ENCODE data around the gene TMEM119.

DNA sequence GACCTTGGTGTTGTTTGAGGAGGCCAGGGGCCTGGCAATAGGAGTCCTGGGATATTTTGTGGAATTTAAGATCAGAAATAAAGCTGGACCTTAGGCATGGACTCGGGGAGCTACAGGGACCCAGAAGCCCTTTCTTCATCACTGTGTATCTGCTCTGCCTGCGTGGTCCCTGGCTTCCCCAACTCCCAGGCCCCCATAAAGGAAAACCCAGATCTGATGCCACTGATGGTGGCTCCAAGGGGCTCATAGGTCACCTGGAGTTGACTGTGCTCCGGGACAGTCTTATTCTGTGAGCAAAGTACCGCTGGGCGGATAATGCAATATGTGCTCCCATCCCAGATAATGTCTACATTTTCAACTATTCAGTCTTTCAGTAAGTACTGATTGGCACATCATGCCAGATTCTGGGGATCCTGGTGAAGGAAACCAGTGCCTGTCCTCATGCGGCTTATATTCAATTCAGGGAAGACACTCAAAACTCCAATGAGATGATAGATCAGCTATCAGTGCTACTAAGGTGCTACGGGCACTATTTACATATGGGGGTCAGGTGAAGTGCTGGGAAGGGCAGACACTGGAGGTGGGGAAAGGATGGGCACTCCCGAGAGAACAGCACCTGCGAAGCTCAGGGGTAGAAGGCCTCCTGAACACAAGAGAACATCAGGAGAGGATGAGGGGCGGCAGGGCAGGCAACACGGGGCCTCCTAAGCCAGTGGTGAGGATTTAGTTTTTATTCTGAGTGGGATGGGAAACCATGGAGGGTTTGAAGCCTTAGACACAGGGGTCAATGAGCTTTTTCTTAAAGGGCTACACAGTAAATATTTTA lies 41.3 kb upstream of the TMEM119 start:
- TF ChIP-seq, protein P1, sequence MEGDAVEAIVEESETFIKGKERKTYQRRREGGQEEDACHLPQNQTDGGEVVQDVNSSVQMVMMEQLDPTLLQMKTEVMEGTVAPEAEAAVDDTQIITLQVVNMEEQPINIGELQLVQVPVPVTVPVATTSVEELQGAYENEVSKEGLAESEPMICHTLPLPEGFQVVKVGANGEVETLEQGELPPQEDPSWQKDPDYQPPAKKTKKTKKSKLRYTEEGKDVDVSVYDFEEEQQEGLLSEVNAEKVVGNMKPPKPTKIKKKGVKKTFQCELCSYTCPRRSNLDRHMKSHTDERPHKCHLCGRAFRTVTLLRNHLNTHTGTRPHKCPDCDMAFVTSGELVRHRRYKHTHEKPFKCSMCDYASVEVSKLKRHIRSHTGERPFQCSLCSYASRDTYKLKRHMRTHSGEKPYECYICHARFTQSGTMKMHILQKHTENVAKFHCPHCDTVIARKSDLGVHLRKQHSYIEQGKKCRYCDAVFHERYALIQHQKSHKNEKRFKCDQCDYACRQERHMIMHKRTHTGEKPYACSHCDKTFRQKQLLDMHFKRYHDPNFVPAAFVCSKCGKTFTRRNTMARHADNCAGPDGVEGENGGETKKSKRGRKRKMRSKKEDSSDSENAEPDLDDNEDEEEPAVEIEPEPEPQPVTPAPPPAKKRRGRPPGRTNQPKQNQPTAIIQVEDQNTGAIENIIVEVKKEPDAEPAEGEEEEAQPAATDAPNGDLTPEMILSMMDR (IDR thresholded peaks at IDR 0.05; ENCODE audit: low read depth, low read length), result no peak
- no peak for TF ChIP-seq POLR2A (IDR thresholded peaks at IDR 0.05; ENCODE audit: extremely low read depth, insufficient read length)

All from NB4 (cell line).